Stimulated activated CD8-positive, alpha-beta memory T cell treated with anti-CD3 and anti-CD28 coated beads, Interleukin-4, amount 100 ng/mL, for 1 hour (primary cell): ENCODE results near the gene SUCLA2.
"Not testable (repeated sequence)": the region's sequence is repeated elsewhere in the genome, so short reads cannot be mapped to it uniquely, and the experiment has no call there.

Experiments used
- DNase-seq, 2 donors: peaks; one replicate each; pipeline ENCODE4 v3.0.0-alpha.2; 2020; ENCODE audit warnings: low read depth in 2 of 2, low spot score in 1 of 2

Gene SUCLA2

DNA sequence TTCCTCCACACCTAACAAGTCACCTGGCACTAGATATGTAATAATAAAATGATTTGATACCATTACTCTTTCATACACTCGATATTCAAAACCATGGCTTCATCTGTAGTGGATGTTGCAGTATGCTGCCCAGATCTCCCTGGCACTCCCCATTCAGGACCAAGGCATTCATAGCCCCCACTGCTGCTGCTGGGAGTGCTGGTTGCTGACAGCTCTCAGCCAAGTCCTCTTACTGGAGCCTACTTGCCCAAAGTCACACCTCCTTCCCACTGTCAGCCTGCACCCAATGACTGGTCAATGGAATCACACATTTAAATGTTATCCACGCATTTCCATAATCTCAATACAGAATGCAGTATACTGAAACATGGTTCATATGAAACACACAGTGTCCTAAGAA lies 3.7 kb downstream of the SUCLA2 start:
- DNase-seq = no peak

DNA sequence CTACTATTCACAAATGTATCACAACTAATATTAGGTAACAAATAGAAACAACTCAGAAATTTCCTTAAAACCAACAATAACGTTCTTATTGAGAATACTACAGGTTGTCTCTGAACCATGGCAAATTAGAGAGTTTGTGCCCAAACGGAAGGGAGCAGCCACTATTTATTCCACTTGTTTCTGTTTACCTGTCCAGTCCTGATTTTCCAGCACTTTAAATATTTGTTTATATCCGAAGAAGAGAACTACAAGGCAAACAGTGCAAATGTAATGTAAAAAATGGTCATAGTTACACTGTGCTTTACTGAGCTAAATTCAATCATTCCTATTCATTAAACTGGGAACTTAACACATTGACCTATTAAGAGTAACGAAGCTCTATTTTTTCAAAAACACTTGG lies 9.2 kb downstream of the SUCLA2 start:
- DNase-seq = no peak

DNA sequence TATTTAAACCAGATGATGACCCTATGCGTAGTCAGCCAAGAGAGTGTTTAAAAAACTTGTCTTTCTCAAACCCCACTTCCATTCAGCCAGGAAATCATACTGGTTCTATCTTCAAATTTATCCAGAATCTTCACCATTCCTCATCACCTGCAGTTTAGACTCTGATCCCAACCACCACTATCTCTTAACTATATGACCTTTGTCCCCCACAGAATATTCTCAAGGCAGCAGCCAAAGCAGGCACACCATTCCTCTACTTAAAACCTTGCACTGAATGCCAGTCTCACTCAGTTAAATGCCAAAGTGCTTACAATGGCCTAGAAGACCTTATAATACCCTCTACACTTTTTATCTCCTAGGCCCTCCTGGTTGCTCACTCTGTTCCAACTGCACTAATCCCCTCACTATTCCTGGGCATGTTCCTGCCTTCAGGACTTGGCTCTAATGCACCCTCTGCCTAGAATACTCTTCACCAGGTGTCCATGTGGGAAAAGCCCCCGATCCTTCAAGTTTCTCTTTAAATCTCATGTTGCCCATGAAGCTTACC lies 10.1 kb downstream of the SUCLA2 start:
- DNase-seq = no peak

DNA sequence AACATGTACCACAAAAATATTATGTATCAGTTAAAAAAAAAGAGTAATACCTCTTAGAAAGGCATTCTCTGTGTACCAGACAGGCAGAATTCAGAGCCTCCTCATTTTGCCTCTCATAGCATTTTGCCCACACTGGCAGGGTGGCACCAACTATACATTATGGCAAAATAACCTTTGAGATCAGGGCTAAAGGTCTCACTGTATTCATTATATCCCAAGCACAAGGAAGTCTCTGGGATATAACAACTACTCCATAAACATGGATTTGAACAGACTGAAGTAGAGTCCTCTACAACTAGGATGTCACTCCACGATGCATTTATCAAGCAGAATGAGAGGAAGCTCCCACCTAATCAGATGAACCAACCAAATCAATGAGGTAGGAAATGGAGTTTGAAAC lies 10.6 kb downstream of the SUCLA2 start:
- no peak for DNase-seq

DNA sequence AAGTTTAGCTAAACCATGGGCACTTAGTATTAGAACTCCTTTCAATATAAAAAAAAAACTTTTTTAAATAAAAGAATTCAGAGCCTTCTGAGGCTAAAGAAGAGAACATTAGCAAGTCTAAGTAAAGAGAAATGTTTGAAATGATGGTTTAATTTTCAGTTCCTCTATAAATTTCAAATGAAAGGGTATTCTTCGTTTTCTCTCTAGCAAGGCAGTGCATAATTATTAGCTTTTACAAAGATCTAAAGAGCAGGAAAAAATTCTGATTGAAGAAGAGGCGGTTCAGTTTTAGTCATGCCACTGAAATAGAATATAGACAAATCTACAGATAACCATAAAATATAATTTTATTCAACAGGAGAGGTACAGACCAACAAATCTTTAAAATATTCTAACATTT lies 18.0 kb downstream of the SUCLA2 start:
- DNase-seq = no peak

DNA sequence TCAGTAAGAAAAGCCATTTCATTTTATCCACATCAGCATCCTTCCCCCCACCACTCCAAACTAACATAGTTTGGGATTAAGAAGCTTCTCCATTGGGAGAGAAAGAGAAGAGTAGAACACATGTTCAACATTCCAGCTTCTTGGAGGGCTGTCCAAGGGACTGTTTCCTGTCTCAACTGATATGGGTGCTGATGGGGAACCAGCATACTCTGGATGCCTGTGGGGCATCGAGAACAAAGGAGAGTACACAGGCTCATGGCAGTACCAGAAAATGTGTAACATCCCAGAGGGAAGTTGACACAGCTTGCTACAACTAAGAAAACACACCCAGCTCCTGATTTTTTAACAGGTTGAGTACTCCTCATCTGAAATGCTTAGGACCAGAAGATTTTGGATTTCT lies 24.7 kb downstream of the SUCLA2 start:
- no peak for DNase-seq

DNA sequence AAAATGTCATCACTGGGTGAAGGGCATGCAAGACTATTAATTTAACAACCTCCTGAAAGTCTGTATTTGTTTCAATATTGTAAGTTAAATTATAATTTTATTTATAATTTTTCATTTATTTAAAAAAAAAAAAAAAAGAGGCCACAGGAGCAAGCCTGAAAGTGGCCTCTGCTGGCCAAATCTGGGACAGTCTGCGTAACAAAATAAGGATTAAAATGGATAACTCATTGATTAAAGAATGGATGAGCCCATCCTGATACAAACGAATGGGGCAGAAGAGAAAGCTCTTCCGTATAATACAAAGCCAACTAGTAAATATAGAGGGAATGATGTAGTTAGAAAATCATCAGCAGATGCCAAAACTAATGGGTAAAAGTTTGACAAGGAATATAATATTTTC lies 36.2 kb downstream of the SUCLA2 start:
- DNase-seq = no peak

DNA sequence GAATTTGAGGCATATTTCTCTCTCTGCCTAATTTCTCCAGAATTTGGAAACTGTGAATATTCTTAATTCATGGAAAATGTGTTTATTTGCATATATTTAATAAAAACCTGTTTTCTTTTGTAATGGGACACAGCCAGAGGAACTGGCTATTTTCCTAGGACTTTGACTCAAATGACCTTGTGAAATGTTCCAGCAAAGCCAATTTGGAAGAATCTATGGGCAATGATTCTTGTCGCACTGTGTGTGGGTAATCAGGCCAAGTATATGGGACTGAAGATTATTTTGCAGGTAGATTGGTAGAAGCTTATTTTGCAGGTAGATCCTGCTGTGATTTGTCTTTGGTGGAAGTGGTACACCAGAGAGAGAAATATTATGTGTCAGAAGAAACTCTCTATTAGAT lies 38.8 kb downstream of the SUCLA2 start:
- DNase-seq = no peak

DNA sequence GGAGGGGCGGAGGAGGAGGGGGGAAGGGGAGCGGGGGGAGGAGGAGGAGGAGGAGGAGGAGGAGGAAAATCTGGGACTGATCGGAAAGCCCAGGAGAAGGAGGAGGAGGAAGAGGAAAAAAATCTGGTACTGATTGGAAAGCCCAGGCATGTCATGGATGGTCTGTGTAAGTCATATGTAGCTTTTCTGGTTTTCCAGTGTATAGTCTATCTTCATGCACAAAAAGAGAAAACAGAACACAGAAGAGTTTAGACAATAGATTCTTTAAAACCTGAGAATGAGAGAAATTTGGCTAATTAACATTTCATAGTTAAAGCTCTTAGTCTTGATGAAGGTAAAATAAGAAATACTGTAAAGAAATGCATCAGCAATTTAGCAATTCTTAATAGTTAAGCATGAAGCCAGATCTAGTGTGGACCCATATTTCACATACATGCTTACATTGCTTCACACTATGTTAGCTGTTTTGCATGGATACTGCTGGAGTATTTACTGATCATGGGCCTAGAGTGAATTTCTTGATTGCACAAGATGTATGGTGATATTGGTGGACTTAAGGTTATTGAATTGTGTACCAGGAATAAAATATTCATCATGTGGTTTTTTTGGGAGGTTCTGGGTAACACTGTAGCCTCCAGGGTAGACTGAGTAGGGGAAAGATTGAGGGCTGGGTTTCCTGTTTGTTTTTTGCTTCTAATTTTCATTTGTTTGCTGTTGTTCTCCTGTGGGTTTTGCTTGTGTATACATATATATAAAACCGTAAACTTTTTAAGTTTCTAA lies 41.4 kb downstream of the SUCLA2 start:
- DNase-seq = no peak

DNA sequence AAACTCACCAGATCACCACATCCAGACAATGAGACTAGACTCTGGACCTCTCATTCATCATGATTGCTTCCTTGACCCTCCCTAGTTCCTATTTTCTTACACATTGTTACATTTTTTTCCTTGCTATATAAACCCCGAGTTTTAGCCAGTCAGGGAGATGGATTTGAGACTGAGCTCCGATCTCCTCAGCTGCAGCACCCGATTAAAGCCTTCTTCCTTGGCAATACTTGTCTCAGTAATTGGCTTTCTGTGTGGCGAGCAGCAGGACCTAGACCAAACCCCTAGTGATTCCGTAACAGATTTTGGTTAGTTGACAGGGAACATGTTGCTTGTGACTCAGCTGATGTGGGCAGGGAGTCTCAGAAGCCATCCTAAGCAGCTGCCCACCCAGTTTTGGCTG lies 44.0 kb downstream of the SUCLA2 start:
- no peak for DNase-seq

DNA sequence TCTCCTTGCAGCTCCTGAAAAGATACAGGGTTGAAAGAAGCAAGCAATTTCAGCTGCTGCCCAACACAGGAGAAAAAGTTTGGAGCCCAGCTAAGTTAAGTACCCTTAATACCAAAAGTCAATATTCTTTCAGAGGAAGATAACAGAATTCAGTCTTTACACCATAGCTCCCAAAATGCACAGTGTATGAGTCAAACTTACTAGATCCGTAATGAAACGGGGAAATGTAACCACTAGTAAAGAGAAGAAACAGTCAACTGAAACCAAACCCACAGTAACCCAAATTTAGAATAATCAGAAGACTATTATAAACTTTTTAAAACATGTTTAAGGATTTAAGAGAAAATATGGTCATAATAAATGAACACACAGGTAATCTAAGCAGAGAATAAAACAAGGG lies 45.2 kb downstream of the SUCLA2 start:
- no peak for DNase-seq

DNA sequence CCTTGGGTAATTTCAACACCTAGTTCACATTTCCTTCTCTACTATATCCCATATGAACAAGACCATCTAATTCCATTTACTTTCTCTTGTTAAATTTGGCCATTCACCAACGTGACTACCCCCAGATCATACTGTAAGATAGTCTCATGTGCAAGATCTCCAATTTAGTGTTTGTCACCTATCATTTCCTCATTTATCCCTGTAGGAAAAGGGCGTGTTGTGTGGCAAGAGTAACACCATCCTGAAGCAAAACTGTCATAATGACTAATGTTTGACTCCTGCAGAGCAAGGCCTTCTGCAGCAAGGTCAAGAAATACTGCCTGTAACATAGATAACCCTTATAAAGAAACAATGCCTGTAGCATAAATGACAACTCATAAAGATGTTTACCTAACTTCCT lies 51.3 kb downstream of the SUCLA2 start:
- DNase-seq = no peak

DNA sequence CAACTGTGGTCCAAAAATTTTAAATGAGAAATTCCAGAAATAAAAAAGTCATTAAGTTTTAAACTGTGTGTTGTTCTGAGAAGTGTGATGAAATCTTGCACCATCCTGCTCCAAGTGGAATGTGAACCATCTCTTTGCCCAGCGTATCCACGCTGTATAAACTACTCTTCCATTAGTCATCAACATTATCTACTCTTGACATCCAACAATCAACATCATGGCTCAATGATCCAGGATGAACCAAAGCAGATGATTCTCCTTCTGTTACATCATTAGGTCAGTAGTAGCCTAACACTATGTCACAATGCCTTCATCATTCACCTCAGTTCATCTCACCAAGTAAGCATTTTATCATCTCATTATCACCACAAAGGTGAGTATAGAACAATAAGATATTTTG lies 55.3 kb downstream of the SUCLA2 start:
- no peak for DNase-seq

DNA sequence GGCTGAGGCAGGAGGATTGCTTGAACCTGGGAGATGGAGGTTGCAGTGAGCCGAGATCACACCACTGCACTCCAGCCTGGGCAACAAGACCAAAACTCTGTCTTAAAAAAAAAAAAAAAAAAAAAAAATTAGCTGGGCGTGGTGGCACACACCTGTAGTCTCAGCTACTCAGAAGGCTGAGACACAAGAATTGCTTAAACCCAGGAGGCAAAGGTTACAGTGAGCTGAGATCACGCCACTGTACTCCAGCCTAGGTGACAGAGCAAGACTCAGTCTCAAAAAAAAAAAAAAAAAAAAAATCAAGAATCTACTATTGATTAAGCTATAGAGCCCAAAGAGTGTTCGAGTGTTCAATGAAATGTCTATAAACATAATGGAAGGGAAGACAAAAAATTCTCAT lies 55.9 kb downstream of the SUCLA2 start:
- DNase-seq = not testable (repeated sequence)

DNA sequence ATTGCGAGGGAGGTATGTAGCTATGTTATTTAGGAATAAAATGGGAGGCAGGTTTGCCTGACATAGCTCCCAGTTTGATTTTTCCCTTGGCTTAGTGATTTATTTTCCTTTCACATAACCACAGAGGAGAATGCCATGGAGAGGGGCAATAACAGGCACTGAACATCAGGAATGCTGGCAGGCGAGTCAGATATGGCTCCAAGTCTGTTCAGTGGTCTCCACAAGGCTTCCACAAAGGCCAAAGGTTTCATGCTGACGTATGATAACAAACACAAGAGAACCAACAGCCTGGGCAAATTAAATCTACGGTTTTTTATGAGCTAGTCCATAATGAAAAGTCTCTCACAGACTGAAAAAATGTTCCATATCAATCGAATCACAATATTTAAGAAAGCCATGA lies 66.7 kb downstream of the SUCLA2 start:
- DNase-seq = no peak

DNA sequence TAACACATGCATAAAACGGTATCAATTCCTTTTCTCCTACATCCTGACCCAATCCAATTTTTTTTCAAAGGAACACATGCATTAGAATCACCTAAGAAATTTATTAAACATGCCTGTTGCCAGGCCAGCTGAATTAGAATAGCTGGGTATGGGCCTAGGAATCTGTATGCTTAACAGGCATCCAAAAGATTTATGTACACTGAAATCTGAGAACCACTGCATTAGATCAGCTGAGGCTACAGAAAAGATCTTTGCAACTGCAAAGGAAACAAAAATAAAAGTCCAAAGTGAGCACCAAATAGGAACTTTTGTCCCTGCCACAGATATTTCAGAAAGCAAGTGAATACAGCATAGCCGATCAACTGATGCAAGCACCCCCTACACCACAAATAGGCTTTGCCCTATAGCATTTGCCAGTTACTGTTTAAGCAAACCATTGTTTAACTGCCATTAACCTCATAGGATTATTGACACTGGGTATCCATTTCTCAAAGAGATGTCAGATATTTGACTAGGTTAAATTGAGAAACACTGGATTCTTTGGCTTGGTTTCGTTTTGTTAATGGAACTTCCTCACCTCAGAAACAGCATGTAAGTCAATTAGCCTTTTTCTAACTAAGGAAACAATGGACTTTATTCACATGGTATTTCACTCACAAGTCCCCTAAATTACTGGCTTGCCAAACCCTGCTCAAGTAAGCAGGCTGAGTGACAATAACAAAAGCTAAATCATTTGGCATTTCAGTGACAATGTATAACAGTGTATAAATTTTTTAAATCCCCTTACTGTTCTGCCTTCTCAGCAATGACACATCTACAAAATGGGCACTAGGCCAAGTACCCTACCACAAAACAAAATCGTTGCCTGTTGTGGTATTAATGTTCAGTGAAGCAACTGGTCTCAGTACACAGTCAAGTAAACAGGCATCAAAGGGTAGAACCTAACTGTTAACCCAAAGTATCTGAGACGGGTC lies 67.8 kb downstream of the SUCLA2 start:
- no peak for DNase-seq

DNA sequence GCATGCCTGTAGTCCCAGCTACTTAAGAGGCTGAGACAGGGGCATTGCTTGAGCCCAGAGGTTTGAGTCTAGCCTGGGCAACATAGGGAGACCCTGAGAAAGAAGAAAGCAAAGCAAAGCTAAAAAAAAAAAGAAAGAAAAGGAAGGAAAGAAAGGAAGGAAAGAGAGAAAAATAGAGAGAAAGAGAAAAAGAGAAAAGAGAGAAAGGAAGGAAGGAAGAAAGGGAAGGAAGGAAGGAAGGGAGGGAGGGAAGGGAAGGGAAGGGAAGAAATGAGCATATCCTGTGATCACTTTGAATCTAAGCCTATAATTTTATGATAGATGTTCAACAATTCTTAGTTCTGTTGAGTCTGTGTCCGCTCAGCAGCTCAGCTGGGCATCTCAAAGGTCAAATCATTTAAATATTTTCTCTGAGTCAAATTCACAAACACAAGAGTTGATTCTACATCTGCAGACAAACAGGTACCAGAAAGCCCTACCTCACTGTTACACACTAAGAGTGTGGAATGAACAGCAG lies 70.4 kb downstream of the SUCLA2 start:
- DNase-seq = no peak

DNA sequence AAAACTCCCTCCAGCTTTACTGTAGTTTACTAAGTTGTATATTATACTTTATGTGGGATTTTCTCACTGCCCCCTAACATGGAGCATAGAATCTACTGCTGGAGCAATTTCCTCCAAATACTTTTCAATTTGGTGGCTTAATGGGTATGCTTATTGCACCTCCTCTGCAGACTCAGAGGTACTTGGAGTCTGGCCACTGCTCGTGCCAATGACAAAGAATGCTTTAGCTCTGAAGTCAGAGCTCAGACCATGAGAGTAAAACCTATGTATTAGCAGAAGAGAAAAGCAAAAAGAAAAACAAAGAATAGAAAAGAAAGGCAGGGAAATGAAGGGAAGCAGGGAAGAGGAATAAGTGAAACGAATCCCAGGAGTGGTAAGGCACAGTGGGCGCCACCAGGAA lies 71.9 kb downstream of the SUCLA2 start:
- DNase-seq = no peak

DNA sequence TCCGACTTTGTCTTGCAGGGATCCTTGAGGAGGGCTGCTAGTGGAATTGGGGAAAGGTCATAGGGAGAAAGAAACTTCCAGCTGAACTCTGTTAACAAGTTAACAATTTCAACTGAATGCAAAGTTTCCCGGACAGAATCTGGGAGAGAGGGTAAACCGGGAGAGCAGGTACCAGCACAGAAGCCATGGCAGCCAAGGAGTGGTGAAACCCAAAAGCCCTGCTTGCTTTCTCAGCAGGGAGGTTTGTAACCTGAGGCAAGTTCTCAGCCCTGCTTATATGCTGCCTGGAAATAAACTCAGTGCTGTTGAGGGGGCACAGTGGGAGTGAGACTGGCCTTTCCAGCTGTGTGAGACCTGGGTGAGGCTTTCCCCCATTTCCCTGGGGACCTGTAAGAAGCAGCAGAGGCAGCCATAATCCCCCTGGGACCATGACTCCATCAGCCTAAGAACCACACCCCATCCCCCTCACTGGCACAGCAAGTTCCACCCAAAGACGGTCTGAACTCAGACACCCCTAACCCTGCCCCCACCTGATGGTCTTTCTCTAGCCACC lies 84.0 kb downstream of the SUCLA2 start:
- no peak for DNase-seq

DNA sequence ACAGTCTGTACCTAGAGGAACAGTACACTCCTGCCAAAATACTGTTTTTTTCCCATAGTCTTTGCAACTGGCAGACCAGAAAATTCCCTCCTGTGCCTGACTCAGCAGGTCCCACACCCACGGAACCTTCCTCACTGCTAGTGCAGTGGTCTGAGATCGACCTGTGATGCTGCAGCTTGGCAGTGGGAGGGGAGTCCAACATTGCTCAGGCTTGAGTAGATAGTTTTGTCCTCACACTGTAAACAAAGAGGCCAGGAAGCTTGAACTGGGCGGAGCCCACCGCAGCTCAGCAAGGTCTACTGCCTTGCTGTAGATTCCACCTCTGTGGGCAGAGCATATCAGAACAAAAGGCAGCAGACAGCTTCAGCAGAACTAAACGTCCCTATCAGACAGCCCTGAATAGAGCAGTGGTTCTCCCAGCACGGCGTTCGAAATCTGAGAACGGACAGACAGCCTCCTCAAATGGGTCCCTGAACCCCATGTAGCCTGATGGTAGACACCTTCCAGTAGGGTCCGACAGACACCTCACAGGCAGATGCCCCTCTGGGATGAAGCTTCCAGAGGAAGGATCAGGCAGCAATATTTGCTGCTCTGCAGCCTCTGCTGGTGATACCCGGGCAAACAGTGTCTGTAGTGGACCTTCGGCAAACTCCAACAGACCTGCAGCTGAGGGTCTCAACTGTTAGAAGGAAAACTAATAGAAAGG lies 92.7 kb downstream of the SUCLA2 start:
- no peak for DNase-seq

DNA sequence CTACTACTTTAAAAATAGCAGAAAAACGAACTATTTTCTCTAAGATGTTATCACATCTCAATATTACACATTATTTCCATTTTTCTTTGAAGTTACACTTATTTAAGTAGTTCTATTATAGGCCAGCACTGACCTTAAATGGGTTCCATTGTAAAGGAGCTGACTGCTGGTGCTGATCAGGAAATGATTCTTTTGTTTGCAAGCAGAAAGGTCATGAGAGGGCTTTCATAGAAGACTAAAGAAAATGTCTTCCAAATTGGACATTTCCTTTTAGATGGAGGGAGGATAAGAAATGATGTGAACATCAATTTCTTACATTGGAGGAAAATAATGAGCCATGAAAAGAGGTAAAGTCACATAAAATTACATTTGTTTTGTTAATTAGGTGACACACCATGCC lies 96.2 kb downstream of the SUCLA2 start:
- DNase-seq = no peak
